GM12878 (cell line): ENCODE data around the gene CMTM1. TPM values are rescaled to one million over a fixed set of nuclear protein-coding genes. Genes with fewer than 3 reads are reported as not detected.

Experiments
- ATAC-seq: fragments of 200-7000 bp; cut with Tn5 transposase; 3 replicates; pipeline ENCODE4 v1.9.1; 2020; ENCODE audit warnings: mild to moderate bottlenecking, moderate library complexity
- BruUV-seq: library from RNA; stranded (reverse); fragments of 400-500 nt; replicated peaks from 2 replicates; lab custom pipeline; 2021; lab: Mats Ljungman, UMichigan
- CTCF ChIA-PET: fragments of 300-600 bp; sonication (Branson Sonifier 250); formaldehyde crosslinking; extraction: SDS; loops from one replicate; lab custom pipeline; 2021; ENCODE audit warnings: inconsistent platforms; lab: Yijun Ruan, JAX
- POLR2A ChIA-PET: fragments of 350-600 bp; formaldehyde crosslinking; extraction: SDS; loops from one replicate; lab custom pipeline; 2021; ENCODE audit warnings: inconsistent platforms; lab: Charles Lee
- RAD21 ChIA-PET: fragments of 300-600 bp; sonication (Branson Sonifier 250); formaldehyde crosslinking; loops from one replicate; lab custom pipeline; 2023; ENCODE audit warnings: antibody characterized with exemption; ENCODE audit not compliant: unreplicated experiment; lab: Charles Lee
- SMC1A ChIA-PET: fragments of 300-600 bp; sonication (Branson Sonifier 250); formaldehyde crosslinking; loops from one replicate; lab custom pipeline; 2023; ENCODE audit not compliant: unreplicated experiment, uncharacterized antibody; lab: Charles Lee
- DNase-seq: peaks from one replicate; pipeline ENCODE4 v3.0.0-alpha.2; 2011; ENCODE audit warnings: low read depth, low spot score
- FAIRE-seq: peaks from 3 replicates; lab custom pipeline; 2011; peaks lifted over from hg19 to GRCh38; lab: Jason Lieb, UNC
- H2AFZ ChIP-seq: 2 replicates; pipeline ENCODE4 v1.6.0; 2011; ENCODE audit warnings: low read depth, low read length, control low read depth; ENCODE audit not compliant: control insufficient read depth
- H3K27ac ChIP-seq: 2 replicates; pipeline ENCODE4 v1.5.1; 2011; ENCODE audit warnings: control low read depth; ENCODE audit not compliant: control insufficient read depth, insufficient read depth
- H3K27me3 ChIP-seq, 2 experiments: replicated peaks in 1 of 2; 2 replicates each; pipeline versions ENCODE4 v1.6.0 to v1.6.1; 2011; ENCODE audit warnings: low read length in 1 of 2; ENCODE audit not compliant: control insufficient read depth in 2 of 2, insufficient read depth in 2 of 2
- H3K36me3 ChIP-seq, 2 experiments: 2 replicates each; pipeline ENCODE4 v1.5.1; 2011; ENCODE audit warnings: low read length in 1 of 2; ENCODE audit not compliant: control insufficient read depth in 2 of 2, insufficient read depth in 2 of 2
- H3K4me1 ChIP-seq: 2 replicates; pipeline ENCODE4 v1.6.1; 2011; ENCODE audit warnings: mild to moderate bottlenecking, low read length, moderate library complexity, mixed read lengths; ENCODE audit not compliant: control insufficient read depth, insufficient read depth
- H3K4me2 ChIP-seq: 2 replicates; pipeline ENCODE4 v1.6.0; 2011; ENCODE audit warnings: control low read depth; ENCODE audit not compliant: control insufficient read depth, insufficient read depth
- H3K4me3 ChIP-seq: fragments of 200-600 bp; sonication (generic); 2 replicates; pipeline ENCODE4 v1.5.1; 2016
- H3K79me2 ChIP-seq: 2 replicates; pipeline ENCODE4 v1.6.0; 2011; ENCODE audit warnings: low read length; ENCODE audit not compliant: control insufficient read depth, insufficient read depth
- H3K9ac ChIP-seq: 2 replicates; pipeline ENCODE4 v1.8.0; 2011; ENCODE audit warnings: low read length, control low read depth, mixed read lengths; ENCODE audit not compliant: control insufficient read depth, insufficient read depth
- H3K9me3 ChIP-seq: replicated peaks from 3 replicates; pipeline ENCODE4 v1.5.1; 2011; ENCODE audit warnings: mild to moderate bottlenecking, low read length; ENCODE audit not compliant: control insufficient read depth, insufficient read depth
- H4K20me1 ChIP-seq: 2 replicates; pipeline ENCODE4 v1.6.0; 2011; ENCODE audit not compliant: control insufficient read depth, insufficient read depth
- BHLHE40 ChIP-seq, 2 experiments: fragments of 450-650 bp in 1 of 2; IDR thresholded peaks; 2 replicates each; pipeline ENCODE4 v1.6.1; 2011 to 2017; ENCODE audit warnings: low read depth in 2 of 2, borderline replicate concordance in 1 of 2, improper control_type of control experiment in 1 of 2, low read length in 1 of 2, mild to moderate bottlenecking in 1 of 2
- DPF2 ChIP-seq: fragments of 450-650 bp; IDR thresholded peaks from 2 replicates; pipeline ENCODE4 v1.6.1; 2017; ENCODE audit warnings: mild to moderate bottlenecking
- IKZF1 ChIP-seq: fragments of 450-650 bp; conservative IDR thresholded peaks from 2 replicates; pipeline ENCODE4 v1.6.1; 2017; ENCODE audit warnings: antibody characterized with exemption, mild to moderate bottlenecking
- MEF2B ChIP-seq: fragments of 450-650 bp; IDR thresholded peaks from 2 replicates; pipeline ENCODE4 v1.6.1; 2018; ENCODE audit warnings: mild to moderate bottlenecking, moderate library complexity; ENCODE audit not compliant: partially characterized antibody, poor library complexity, severe bottlenecking
- RUNX3 ChIP-seq: IDR thresholded peaks from 2 replicates; pipeline ENCODE4 v1.6.1; 2012; ENCODE audit warnings: low read length, inconsistent platforms
- SPI1 ChIP-seq: IDR thresholded peaks from 2 replicates; pipeline ENCODE4 v1.6.1; 2011; ENCODE audit warnings: low read depth, mild to moderate bottlenecking, low read length, moderate library complexity, borderline replicate concordance; ENCODE audit not compliant: insufficient read depth
- WGBS: methylation state at CpG from one replicate; pipeline ENCODE4 v1.1.6; 2016; ENCODE audit warnings: low lambda C conversion rate; ENCODE audit not compliant: insufficient replicate concordance, insufficient coverage; ENCODE audit errors: missing lambda C conversion rate; 5-methylcytosine and 5-hydroxymethylcytosine counted together
- in situ Hi-C: fragments of 300-500 bp; cut with MboI; formaldehyde crosslinking; loops from 9 replicates; pipeline ENCODE4 v1.14.3; 2018; ENCODE audit warnings: mixed read lengths
- intact Hi-C: fragments of 100-400 bp; cut with micrococcal nuclease; formaldehyde crosslinking; loops from one replicate; pipeline ENCODE4 v1.14.2; 2022; ENCODE audit not compliant: unreplicated experiment
- polyA plus RNA-seq, 11 experiments: library from polyadenylated mRNA; depleted of rRNA in 4 of 11; unstranded in 6 of 11; stranded (reverse) in 5 of 11; fragments of >200 nt; fragmentation: Nextera tagmentation in 4 of 11; fragmentation: Illumina TruSeq in 1 of 11; extraction: Ambion mirVana in 4 of 11; extraction: Trizol in 1 of 11; gene quantifications; 1 replicate in 1 of 11; 2 replicates in 10 of 11; pipeline versions ENCODE4 v1.2.1 to v1.2.3, GENCODE V29; 2011 to 2016; ENCODE audit warnings: inconsistent platforms in 2 of 11, missing spikeins in 2 of 11, low read depth in 1 of 11
- total RNA-seq, 4 experiments: library from RNA; depleted of rRNA in 3 of 4; stranded (reverse); fragments of >200 nt in 3 of 4; fragmentation: Illumina TruSeq in 1 of 4; extraction: Trizol in 1 of 4; gene quantifications; 2 replicates each; pipeline versions ENCODE4 v1.2.1 to v1.2.3, GENCODE V29; 2013 to 2021
- TF ChIP-seq, protein P1 (sequence below): fragments of 450-650 bp; conservative IDR thresholded peaks from 2 replicates; pipeline ENCODE4 v1.6.1; 2017; ENCODE audit warnings: mild to moderate bottlenecking, moderate library complexity

Gene CMTM1
- total and polyA plus RNA-seq, 10 of the 15 experiments (the other 5 are each of a cell fraction or from before 2014, with no cell fraction given) = 0.09 to 3.0 (median 1.4) TPM; not detected in 2

DNA sequence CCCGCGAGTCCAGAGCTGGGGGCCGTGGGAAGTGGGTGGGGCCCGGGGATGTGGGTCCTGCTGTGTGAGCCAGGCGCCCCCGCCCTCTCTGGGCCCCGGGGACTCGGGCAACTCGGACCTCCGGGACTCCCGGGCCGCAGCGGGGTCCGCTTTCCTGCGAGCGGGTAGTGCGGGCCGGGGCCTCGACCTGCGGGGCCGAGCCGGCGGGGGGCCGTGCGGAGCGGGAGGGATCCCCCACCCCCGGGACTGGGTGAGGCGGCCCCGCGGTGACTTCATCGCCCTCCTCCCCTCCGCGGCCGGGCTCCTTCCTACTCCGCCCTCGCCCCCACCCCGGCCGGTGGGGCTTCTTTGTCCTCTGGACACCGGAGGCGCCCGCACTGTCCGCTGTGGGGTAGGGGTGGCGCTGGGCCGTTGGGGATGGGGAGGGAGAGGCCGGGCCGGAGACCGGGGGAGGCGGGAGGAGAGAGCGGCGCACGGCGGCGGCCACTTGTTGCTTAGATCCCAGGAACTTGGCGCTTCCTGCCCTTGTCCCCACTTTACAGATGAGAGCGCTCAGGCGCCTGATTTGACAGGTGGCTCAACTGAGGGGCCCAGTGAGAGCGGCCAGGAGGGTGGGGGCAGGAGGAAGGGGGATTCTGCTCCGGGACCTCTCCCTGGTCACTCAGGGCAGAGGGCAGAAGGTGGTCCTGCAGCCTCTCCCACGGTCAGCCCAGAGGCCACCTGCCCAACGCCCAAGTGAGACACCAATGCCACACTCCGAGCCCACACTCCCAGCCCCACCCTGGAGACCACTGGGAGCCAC, 39.1 kb downstream of the CMTM1 start:
- no peak for FAIRE-seq
- H3K27me3 ChIP-seq = no peaks in the 10 kb centered on the region
- no peak for DNase-seq
- TF ChIP-seq MEF2B (peak; percentile 21), SPI1 (no peak), RUNX3 (no peak), BHLHE40 (IDR thresholded peaks at IDR 0.05; ENCODE audit: borderline replicate concordance in 1 of 2, low read depth in 2 of 2, low read length in 1 of 2) (peak in 1 of 2 experiments; percentile 4; a peak in 1 of 4 replicates), DPF2 (0 out of 2 replicates have a peak, but pooled peaks have one; percentile 15), IKZF1 (peak; percentile 58; the same call in 1 of the 2 replicates)
- TF ChIP-seq, protein P1, sequence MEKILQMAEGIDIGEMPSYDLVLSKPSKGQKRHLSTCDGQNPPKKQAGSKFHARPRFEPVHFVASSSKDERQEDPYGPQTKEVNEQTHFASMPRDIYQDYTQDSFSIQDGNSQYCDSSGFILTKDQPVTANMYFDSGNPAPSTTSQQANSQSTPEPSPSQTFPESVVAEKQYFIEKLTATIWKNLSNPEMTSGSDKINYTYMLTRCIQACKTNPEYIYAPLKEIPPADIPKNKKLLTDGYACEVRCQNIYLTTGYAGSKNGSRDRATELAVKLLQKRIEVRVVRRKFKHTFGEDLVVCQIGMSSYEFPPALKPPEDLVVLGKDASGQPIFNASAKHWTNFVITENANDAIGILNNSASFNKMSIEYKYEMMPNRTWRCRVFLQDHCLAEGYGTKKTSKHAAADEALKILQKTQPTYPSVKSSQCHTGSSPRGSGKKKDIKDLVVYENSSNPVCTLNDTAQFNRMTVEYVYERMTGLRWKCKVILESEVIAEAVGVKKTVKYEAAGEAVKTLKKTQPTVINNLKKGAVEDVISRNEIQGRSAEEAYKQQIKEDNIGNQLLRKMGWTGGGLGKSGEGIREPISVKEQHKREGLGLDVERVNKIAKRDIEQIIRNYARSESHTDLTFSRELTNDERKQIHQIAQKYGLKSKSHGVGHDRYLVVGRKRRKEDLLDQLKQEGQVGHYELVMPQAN = 0 out of 2 replicates have a peak, but pooled peaks have one; percentile 12
- H3K9me3 ChIP-seq = peaks cover 14% of the 10 kb centered on the region; the same call in 2 of the 3 replicates
- peak overlapping the region; percentile 81 for H3K4me2 ChIP-seq
- H3K4me3 ChIP-seq = peak overlapping the region; percentile 72
- peaks cover 17% of the 10 kb centered on the region for H3K4me1 ChIP-seq
- no peaks in the 10 kb centered on the region for H4K20me1 ChIP-seq
- H3K27ac ChIP-seq = peak overlapping the region; percentile 32; the same call in 1 of the 2 replicates
- H3K9ac ChIP-seq = peak overlapping the region; percentile 53; the same call in 1 of the 2 replicates
- in situ Hi-C loops (no loop called here), intact Hi-C loops (loop anchor here (1.0 to 5.0 kb wide), 3 partner anchors 53 to 199 kb away; partner anchors contain the start of genes CKLF and TK2)
- peak; percentile 40 for ATAC-seq
- SMC1A ChIA-PET = interaction anchor here (1.8 to 2.0 kb wide), 2 partner anchors 12 to 51 kb away, joined by 4 to 5 read pairs; no protein-coding TSS in a partner anchor
- H2AFZ ChIP-seq = peak overlapping the region; percentile 47; the same call in 1 of the 2 replicates
- H3K79me2 ChIP-seq = no peaks in the 10 kb centered on the region
- whole genome bisulfite sequencing = under 1% methylated on average over 37 of the region's 61 CpGs
- no TSS peak for BruUV-seq
- CTCF ChIA-PET = interaction anchor here (0.7 to 1.6 kb wide), 5 partner anchors 41 to 870 kb away, joined by 3 to 5 read pairs (median 3); no protein-coding TSS in a partner anchor
- RAD21 ChIA-PET = no interaction called here
- H3K36me3 ChIP-seq = peaks cover 0 to 10% of the 10 kb centered on the region in 2 experiments; a peak in 2 of 4 replicates
- POLR2A ChIA-PET = no interaction called here
